Glomerular visceral epithelial cell (primary cell): ENCODE data around the gene HSPA9.
"Not testable (repeated sequence)": the region's sequence is repeated elsewhere in the genome, so short reads cannot be mapped to it uniquely, and the experiment has no call there.

Experiments used
- DNase-seq: peaks from one replicate; pipeline ENCODE4 v3.0.0-alpha.2; 2016; ENCODE audit errors: extremely low spot score

The HSPA9 gene

DNA sequence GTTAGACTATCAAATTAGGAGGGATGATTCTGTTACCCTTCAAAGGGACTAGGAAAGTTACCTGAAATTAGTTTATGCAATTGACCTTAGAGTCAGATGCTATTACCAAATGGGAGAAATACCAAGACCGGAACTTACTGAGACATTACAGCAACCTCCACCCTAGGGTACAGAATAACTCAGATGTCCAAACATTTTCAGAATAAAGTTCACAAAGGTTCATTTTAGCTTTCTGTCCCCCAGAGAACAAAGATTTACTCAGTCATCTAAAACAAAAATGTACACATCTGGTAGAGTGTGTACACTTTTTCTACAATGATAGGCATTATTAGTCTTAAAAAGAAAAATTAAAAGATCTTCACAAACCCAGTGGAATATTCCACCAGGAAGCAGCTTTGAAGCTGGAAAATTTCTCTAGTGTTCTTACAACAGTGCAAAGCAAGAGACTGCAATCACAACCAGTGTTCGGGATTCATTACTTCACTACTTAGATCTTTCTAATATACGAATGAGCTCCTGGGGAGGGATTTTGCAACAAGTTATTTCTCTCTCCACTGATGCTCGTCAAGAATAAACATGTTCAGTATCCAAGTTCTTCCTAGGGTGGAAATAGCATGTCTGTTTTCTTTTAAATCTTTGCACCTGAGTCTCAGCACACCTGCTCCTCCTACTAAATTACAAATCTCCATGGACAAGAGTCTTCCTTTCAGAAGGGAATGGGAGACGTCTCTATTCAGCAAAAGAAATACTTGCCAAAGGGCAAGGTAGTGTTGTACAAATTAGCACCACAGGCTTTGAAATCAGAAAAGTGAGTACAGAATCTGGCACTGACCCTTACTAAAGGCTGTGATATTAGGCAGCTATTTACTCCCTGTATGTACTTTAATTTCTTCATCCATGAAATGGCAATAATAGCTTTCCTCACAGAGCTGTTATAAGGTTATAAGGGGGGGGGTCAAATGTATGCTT is 40.9 kb downstream of the HSPA9 start:
- no peak for DNase-seq

DNA sequence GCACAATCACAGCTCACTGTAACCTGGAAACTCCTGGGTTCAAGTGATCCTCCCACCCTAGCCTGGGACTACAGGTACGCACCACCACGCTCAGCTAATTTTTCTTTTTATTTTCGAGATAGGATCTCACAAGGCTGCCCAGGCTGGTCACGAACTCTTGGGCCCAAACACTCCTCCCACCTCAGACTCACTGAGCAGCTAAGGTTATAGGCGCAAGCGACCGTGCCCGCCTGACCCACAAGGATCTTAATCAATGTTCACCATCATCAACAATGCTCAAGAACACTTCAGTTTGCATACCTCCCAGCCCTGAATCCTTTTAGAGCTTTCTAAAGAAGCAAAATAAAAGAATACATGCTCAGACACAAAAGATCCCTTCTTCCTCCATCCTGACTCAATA is 45.4 kb downstream of the HSPA9 start:
- DNase-seq, result no peak

DNA sequence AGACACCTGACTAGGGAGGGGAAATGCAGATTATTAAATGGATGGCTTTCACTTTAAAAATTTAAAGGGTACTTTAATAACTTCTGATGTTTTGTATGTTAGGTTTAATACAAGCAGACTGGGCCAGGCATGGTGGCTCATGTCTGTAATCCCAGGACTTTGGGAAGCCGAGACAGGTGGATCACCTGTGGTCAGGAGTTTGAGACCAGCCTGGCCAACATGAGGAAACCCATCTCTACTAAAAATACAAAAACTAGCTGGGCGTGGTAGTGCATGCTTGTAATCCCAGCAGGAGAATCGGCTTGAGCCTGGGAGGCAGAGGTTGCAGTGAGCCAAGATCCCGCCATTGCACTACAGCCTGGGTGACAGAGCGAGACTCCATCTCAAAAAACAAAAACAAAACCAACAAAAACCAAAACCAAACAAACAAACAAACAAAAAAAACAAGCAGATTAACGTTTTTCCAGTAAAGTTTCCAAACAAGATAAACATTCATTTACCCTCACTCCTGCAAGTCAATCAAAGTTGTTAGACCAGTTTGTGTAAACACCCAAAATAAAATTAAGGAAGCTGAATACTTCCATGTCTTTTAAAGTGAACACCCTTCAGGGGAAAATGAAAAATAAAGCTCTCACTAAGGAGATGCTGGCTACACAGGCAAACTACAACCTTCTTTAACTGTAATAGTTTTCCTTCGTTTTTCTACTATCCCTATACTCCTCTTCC is 46.3 kb downstream of the HSPA9 start:
- DNase-seq, result no peak

- DNase-seq, result no peak
These were observed 47.0 kb downstream of the HSPA9 start for GRCh38 chr5:138528208-138528607.

- no peak for DNase-seq
These were observed 48.0 kb downstream of the HSPA9 start for GRCh38 chr5:138527170-138527569.

DNA sequence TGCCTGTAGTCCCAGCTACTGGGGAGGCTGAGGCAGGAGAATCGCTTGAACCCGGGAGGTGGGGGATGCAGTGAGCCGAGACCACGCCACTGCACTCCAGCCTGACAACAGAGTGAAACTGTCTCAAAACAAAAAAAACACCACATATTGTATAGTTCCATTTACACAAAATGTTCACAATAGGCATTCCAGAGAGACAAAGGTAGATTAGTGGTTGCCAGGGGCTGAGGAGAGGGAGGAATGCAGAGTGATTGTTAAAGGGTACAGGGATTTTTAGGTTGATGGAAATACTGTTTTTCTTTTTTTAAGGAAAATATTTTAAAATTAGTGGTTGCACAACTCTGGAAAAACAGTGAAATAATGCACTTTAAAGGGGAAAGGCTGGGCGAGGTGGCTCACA is 51.8 kb downstream of the HSPA9 start:
- no peak for DNase-seq

DNA sequence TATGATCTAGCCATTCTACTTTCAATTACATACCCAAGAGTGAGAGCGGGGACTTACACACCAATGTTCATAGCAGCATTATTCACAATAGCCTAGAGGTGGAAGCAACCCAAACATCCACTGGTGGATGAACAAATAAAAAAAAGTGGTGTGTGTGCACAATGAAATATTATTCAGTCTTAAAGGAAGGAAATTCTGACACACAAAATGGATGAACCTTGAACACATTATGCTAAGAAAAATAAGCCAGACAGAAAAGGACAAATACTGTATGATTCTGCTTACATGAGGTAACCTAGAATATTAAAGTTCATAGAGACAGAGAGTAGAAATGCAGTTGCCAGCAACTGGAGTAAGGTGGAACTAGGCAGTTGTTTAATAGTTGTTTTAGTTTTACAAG is 54.2 kb downstream of the HSPA9 start:
- DNase-seq, result no peak

- no peak for DNase-seq
These were observed 57.8 kb downstream of the HSPA9 start for GRCh38 chr5:138517437-138517836.

- DNase-seq, result no peak
These were observed 59.5 kb downstream of the HSPA9 start for GRCh38 chr5:138515556-138516245.

GRCh38 chr5:138514021-138514420 is 61.2 kb downstream of the HSPA9 start:
- DNase-seq, result no peak

DNA sequence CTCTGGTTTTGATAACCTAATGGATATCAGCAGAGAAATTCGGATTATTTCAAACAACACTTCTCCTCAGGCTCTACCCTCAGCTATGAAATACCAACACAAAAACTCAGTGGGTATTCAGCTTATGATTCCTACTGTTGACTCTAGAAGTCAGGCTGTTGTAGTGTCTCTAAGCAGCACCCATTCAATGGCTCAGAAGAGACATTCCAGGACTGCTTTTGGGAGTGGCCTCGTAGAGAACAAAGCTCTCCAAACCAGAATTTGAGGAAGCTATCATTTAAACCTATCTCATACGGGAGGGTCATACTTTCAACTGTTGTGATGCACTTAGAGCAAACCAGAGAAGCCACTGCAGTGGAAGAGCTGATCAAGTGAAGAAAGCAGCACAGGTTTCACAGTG is 66.2 kb downstream of the HSPA9 start:
- no peak for DNase-seq

DNA sequence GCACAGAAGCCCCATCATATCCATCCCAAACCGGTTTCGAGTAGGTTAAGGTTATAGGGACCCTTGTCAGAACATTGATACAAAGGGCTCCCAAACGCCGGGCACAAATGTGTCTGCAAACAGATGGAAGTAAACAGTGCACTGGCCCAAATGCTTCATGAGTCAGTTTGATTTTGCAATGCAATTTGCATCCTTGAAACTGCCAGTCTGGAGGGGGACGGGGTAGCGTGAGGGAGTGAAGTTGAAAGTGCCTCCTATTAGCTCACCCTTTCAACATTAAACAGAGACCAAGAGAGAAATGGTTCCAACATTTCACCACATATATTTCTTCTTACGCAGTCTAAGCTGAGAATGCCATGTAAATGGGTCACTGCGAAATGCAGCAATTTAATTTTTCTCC is 67.7 kb downstream of the HSPA9 start:
- DNase-seq, result not testable (repeated sequence)

DNA sequence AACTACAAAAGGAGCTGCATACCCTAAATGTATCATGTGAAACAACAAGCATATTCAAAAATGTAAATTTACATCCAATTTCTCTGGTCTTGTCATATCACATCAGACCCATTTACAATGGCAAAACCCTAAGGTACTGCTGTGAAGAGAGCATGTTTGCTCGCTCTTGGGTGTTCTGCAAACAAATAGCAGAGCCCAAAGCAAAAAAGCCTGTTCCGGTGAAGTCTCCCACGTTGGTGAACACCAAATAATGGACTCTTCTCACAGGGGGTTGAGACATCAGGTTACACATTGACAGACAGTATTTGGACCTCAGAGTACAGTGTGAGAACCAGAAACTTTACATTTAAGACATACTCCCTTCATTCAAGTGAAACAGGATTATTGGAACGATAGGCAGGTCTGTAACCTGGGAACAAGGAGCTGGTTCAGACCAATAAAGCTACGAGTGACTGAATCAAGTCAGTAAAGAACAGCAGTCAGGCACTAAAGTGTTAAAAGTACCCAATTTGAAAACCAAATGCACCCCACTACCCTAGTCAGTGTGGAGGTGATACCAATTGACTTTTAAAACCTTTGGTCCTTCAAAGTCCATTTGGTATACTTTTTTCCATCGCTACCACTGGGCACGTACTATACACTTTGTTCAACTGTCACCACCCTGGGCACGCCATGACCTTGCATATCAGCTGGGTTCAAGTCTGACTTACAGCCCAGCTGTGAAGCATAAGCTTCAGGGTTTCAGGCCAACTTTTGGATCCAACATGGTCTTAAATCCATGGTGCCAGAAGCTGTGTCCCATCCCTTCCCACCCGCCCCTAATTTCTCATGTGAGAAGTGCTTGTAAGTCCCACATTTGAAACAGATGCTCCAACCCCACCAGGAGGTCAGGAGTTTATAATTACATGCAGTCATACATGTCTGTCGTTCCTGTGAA is 68.6 kb downstream of the HSPA9 start:
- no peak for DNase-seq

- DNase-seq, result no peak
These were observed 70.4 kb downstream of the HSPA9 start for GRCh38 chr5:138504799-138505198.
